ENCODE data around the gene MMRN2. TPM values are rescaled to one million over a fixed set of nuclear protein-coding genes. Genes with fewer than 3 reads are reported as not detected.

The MMRN2 gene
- polyA plus RNA-seq, 1 experiment, result 0.69 TPM

GRCh38 chr10:86898511-86898910 lies 58.9 kb downstream of the MMRN2 start:
- Histone ChIP-seq H3K27me3 (ENCODE audit: control insufficient read depth, insufficient read depth, low read length) (no peaks in the 10 kb centered on the region), H3K4me3 (ENCODE audit: low read depth, low read length) (no peak overlapping the region), H3K27ac (ENCODE audit: low read depth, low read length) (no peak overlapping the region), H3K9me3 (ENCODE audit: control insufficient read depth, insufficient read depth, low read length) (no peaks in the 10 kb centered on the region)
- CTCF ChIA-PET, result interaction anchor here (1.0 to 6.1 kb wide), 6 partner anchors 40 to 214 kb away, joined by 4 to 72 read pairs (median 6); no protein-coding TSS in a partner anchor
- no peak for DNase-seq (ENCODE audit: low read depth, low spot score)
- no peak for TF ChIP-seq CTCF (IDR thresholded peaks at IDR 0.05; ENCODE audit: low read depth, low read length)
- POLR2A ChIA-PET, result interaction anchor here (0.6 kb wide), 1 partner anchor 211 kb away, joined by 3 read pairs; no protein-coding TSS in a partner anchor

GRCh38 chr10:86889997-86890396 lies 67.4 kb downstream of the MMRN2 start:
- no peaks in the 10 kb centered on the region for H3K27me3 ChIP-seq (ENCODE audit: control insufficient read depth, insufficient read depth, low read length)
- no peak overlapping the region for H3K4me3 ChIP-seq (ENCODE audit: low read depth, low read length)
- DNase-seq (ENCODE audit: low read depth, low spot score), result no peak
- no peak for TF ChIP-seq CTCF (IDR thresholded peaks at IDR 0.05; ENCODE audit: low read depth, low read length)
- ChIA-PET POLR2A (no interaction called here), CTCF (interaction anchor here (0.7 to 2.6 kb wide), 3 partner anchors 10 to 248 kb away, joined by 3 to 15 read pairs (median 3); no protein-coding TSS in a partner anchor)
- no peak overlapping the region for H3K27ac ChIP-seq (ENCODE audit: low read depth, low read length)
- no peaks in the 10 kb centered on the region for H3K9me3 ChIP-seq (ENCODE audit: control insufficient read depth, insufficient read depth, low read length)

GRCh38 chr10:86888585-86889381 lies 68.6 kb downstream of the MMRN2 start:
- no peaks in the 10 kb centered on the region for H3K9me3 ChIP-seq (ENCODE audit: control insufficient read depth, insufficient read depth, low read length)
- DNase-seq (ENCODE audit: low read depth, low spot score), result no peak
- TF ChIP-seq CTCF (IDR thresholded peaks at IDR 0.05; ENCODE audit: low read depth, low read length), result no peak
- H3K27me3 ChIP-seq (ENCODE audit: control insufficient read depth, insufficient read depth, low read length), result no peaks in the 10 kb centered on the region
- POLR2A ChIA-PET, result interaction anchor here (0.7 kb wide), 1 partner anchor 12 kb away, joined by 8 read pairs; no protein-coding TSS in a partner anchor
- H3K27ac ChIP-seq (ENCODE audit: low read depth, low read length), result no peak overlapping the region
- CTCF ChIA-PET, result interaction anchor here (1.4 kb wide), 1 partner anchor 11 kb away, joined by 3 read pairs; no protein-coding TSS in a partner anchor
- H3K4me3 ChIP-seq (ENCODE audit: low read depth, low read length), result no peak overlapping the region

Small RNA genes within 50 kb of the gene (small RNA-seq; reads per million reads assigned to genes)
- not detected for gene BMS1P3 (ENCODE audit: insufficient read length, low read depth)
- gene RNU1-19P (ENCODE audit: insufficient read length, low read depth), result not detected

Other genes starting within 250 kb of the MMRN2 start
- 32.7 and 41.9 TPM in 2 replicates for gene BMPR1A, start 201.0 kb downstream of the MMRN2 start, polyA plus RNA-seq (2011; rRNA removed)
- 4.6 and 5.3 TPM in 2 replicates for gene SNCG, start 984 bp upstream of the MMRN2 start, polyA plus RNA-seq (2011; rRNA removed)
- 3.9 and 5.9 TPM in 2 replicates for gene ADIRF, start 10.9 kb upstream of the MMRN2 start, polyA plus RNA-seq (2011; rRNA removed)
- gene FAM25A, start 62.7 kb upstream of the MMRN2 start, polyA plus RNA-seq (2011; rRNA removed), result not detected in 2 replicates
- 108 and 127 TPM in 2 replicates for gene GLUD1, start 137.2 kb upstream of the MMRN2 start, polyA plus RNA-seq (2011; rRNA removed)
- 18.0 and 24.2 TPM in 2 replicates for gene SHLD2, start 137.6 kb upstream of the MMRN2 start, polyA plus RNA-seq (2011; rRNA removed)